PFSK-1 (cell line): ENCODE results near the gene KCNJ9.

Experiments used
- POLR2AphosphoS5 ChIP-seq: IDR thresholded peaks from 2 replicates; pipeline ENCODE4 v1.6.1; 2012; ENCODE audit warnings: low read depth, mild to moderate bottlenecking, control low read depth, low read length, moderate library complexity
- TAF1 ChIP-seq: IDR thresholded peaks from 2 replicates; pipeline ENCODE4 v1.6.1; 2012; ENCODE audit warnings: low read length, control low read depth, borderline replicate concordance; ENCODE audit not compliant: insufficient read depth

- TF ChIP-seq TAF1 (no peak), POLR2AphosphoS5 (no peak)
Measured at GRCh38 chr1:160066829-160067745, 14.3 kb upstream of the KCNJ9 start.
